Lower leg skin (tissue), 4 donors: ENCODE measurements around the gene CLEC16A. TPM values are rescaled to one million over a fixed set of nuclear protein-coding genes. Genes with fewer than 3 reads are reported as not detected.

Experiments
- DNase-seq, 2 donors: peaks; one replicate each; pipeline ENCODE4 v3.0.0-alpha.2; 2019; ENCODE audit warnings: low spot score in 2 of 2
- H3K4me3 ChIP-seq: fragments of 200-600 bp; sonication (generic); 2 replicates; pipeline ENCODE4 v1.5.1; 2017; ENCODE audit warnings: mild to moderate bottlenecking, low read depth; ENCODE audit not compliant: poor library complexity, severe bottlenecking
- POLR2A ChIP-seq, 2 donors: fragments of 450-650 bp; IDR thresholded peaks; one replicate each; pipeline ENCODE4 v1.6.1; 2016 to 2017; ENCODE audit warnings: antibody characterized with exemption in 2 of 2, mild to moderate bottlenecking in 1 of 2, moderate library complexity in 1 of 2
- WGBS, 2 donors: methylation state at CpG; one replicate each; pipeline ENCODE4 v1.1.5; 2018; 5-methylcytosine and 5-hydroxymethylcytosine counted together
- intact Hi-C: fragments of 100-400 bp; cut with DNase I; formaldehyde crosslinking; loops from one replicate; pipeline ENCODE4 v1.15.0; 2023; ENCODE audit warnings: low total_unique reads
- total RNA-seq, 4 donors: library from RNA; depleted of rRNA; stranded (reverse); fragments of >200 nt; gene quantifications; one replicate each; pipeline ENCODE4 v1.1.0, GENCODE V29; 2016
- TF ChIP-seq, protein P1 (sequence below), 3 donors: fragments of 450-650 bp; IDR thresholded peaks; one replicate each; pipeline ENCODE4 v1.5.1; 2016; ENCODE audit warnings: antibody characterized with exemption in 3 of 3, mild to moderate bottlenecking in 3 of 3, moderate library complexity in 2 of 3

The CLEC16A gene
- total RNA-seq, 4 donors from 2014 or later = 26.8 to 30.0 (median 29.5) TPM

DNA sequence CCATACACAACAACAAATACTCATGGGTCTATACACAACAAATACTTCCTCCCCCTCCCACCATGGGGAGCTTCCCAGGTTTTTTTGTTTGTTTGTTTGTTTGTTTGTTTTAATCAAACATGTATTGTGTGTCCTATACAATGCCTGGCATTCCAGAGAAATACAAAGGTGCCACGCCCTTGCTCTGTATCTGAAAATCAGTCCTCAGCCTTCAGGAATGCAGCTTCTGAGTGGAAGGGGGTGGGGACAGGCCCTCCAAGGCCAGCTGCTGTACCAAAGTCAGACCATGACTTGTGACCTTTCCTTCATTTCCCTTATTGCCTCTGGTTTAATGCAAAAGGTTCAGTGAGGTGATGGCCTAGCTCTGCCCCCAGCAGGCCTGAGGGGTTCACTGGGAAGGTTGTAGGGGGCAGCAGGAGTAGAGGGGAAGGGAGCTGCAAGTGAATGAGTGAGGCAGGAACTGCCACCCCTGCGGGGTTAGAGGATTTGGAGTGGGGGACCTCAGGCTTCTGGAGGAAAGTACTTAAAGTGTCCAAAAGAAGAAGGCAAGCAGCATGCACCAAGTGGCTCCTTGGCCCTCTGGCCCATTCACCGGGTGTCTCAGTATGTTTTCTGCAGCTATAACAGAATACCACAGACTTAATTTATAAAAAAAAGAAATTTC lies 105.2 kb downstream of the CLEC16A start:
- peak in 1 of 2 donors; percentile 49 for DNase-seq
- WGBS, 2 donors = 89 to 93% methylated on average over 3 of the region's 3 CpGs
- H3K4me3 ChIP-seq = no peak overlapping the region
- intact Hi-C loops = no loop called here
- TF ChIP-seq, protein P1, sequence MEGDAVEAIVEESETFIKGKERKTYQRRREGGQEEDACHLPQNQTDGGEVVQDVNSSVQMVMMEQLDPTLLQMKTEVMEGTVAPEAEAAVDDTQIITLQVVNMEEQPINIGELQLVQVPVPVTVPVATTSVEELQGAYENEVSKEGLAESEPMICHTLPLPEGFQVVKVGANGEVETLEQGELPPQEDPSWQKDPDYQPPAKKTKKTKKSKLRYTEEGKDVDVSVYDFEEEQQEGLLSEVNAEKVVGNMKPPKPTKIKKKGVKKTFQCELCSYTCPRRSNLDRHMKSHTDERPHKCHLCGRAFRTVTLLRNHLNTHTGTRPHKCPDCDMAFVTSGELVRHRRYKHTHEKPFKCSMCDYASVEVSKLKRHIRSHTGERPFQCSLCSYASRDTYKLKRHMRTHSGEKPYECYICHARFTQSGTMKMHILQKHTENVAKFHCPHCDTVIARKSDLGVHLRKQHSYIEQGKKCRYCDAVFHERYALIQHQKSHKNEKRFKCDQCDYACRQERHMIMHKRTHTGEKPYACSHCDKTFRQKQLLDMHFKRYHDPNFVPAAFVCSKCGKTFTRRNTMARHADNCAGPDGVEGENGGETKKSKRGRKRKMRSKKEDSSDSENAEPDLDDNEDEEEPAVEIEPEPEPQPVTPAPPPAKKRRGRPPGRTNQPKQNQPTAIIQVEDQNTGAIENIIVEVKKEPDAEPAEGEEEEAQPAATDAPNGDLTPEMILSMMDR (IDR thresholded peaks at IDR 0.05) = no peak
- no peak for TF ChIP-seq POLR2A (IDR thresholded peaks at IDR 0.05)

DNA sequence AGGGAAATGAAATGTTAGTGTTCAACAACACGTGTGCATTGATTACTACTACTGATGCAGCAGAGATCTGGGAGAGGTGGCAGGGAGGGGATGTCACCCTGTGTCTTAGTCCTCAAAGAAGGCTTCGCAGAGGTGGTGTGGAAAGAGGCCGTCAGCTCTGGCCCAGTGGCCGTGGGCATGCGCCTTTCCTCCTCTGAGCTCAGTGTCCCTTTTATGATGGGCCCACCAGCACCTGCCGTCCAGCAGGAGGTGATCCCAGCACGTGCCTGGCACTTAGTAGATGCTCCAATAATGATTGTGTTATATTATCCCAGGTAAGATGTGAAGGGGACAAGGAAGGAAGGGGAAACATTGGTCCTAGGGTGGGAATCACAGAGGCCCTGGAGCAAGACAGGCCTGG lies 106.2 kb downstream of the CLEC16A start:
- intact Hi-C loops = no loop called here
- peak in 1 of 2 donors; percentile 49 for DNase-seq

DNA sequence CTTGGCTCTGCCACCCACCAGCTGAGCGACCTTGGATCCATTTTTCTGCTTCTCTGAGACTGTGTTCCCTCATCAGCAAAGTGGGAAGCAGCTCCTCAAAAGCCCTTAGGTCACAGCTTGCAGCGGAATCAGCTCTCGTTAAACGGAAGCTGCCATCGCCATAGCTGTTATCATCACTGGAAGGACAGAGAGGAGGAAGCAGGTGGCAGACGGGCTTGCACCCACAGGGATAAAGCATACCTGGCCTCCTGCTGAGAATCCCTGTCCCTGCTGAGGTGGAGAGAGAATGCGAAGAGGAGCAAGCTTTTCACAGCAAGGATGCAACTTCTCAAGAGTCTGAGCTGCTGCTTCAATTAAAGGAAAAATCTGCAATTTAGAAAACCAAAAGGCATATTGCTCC lies 106.6 kb downstream of the CLEC16A start:
- no peak overlapping the region for H3K4me3 ChIP-seq
- 90 to 95% methylated on average over 7 of the region's 7 CpGs for WGBS, 2 donors
- DNase-seq = peak in 1 of 2 donors; percentile 75
- TF ChIP-seq POLR2A (IDR thresholded peaks at IDR 0.05) = no peak
- TF ChIP-seq, protein P1 (IDR thresholded peaks at IDR 0.05) = no peak
- intact Hi-C loops = no loop called here

More for the DNA sequence above, 106.2 kb downstream of the CLEC16A start:
- no peak overlapping the region for H3K4me3 ChIP-seq
- 88 to 96% methylated on average over 6 to 7 of the region's 7 CpGs for WGBS, 2 donors
- TF ChIP-seq POLR2A (IDR thresholded peaks at IDR 0.05) = no peak
- TF ChIP-seq, protein P1 (IDR thresholded peaks at IDR 0.05) = no peak

DNA sequence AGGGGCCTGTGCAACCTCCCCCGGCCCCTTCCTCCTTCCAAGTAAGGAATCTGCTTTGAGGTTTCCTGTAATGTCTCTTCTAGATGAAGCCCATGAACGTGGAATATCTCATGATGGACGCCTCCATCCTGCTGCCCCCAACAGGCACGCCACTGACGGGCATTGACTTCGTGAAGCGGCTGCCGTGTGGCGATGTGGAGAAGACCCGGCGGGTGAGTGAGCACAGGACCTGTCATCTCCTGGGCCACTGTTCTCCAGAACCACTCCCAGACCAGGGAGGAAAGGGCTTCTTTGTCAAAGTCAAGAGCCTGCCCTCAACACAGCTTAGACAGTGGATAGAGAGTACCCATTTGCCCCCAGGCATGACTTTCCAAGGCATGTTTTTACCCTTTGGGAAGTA lies 107.1 kb downstream of the CLEC16A start:
- H3K4me3 ChIP-seq = no peak overlapping the region
- no peak for DNase-seq
- no peak for TF ChIP-seq POLR2A (IDR thresholded peaks at IDR 0.05)
- TF ChIP-seq, protein P1 (IDR thresholded peaks at IDR 0.05) = no peak
- intact Hi-C loops = no loop called here
- 98 to 99% methylated on average over 11 of the region's 11 CpGs for WGBS, 2 donors

DNA sequence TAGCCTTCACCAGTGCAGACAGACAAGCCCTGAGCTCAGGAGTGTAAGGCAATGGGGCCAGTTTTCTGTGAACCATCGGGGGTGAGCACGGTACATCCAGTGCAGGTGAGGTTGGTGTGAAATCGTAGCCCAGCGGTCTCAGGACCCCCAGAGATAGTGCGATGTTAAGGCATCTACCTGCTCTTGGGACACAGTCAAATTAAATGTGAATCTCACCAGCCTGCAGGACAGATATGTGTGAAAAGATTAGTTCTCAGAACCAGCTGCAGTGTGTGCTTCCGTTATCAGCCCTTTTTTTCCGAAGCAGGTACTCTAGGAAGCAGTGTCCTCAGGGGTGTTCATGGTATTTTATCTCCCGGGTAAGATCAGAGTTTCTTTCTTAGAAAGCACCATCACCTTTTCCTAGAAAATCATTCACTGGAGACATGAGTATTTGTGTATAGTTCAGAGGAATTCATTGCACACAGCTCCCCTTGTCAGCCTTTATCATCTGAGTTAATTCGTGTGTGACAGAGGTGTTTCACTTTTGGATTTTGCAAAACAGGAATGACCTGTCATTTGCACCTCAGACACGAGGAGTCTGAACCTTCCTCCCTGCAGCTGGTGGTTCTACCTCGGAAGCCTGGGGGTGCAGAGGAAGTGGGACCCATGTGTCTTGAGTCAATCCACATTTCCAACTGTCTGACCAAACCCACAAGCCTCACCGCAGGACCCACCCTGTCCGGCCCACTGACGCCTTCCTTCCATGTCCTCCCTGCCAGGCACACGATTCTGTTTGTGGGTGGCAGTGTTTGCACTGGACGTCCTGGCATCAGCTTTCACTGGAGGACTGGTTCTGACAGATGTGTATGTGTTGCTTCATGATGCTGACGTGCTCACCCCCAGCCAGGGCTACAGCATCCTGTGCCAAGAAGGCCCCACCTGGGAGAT lies 107.8 kb downstream of the CLEC16A start:
- WGBS, 2 donors = 76% methylated on average over 17 of the region's 17 CpGs
- TF ChIP-seq, protein P1 (IDR thresholded peaks at IDR 0.05) = no peak
- TF ChIP-seq POLR2A (IDR thresholded peaks at IDR 0.05) = no peak
- intact Hi-C loops = no loop called here
- no peak for DNase-seq
- H3K4me3 ChIP-seq = no peak overlapping the region
